ENCODE measurements around the gene ATXN1.

ATXN1 gene

DNA sequence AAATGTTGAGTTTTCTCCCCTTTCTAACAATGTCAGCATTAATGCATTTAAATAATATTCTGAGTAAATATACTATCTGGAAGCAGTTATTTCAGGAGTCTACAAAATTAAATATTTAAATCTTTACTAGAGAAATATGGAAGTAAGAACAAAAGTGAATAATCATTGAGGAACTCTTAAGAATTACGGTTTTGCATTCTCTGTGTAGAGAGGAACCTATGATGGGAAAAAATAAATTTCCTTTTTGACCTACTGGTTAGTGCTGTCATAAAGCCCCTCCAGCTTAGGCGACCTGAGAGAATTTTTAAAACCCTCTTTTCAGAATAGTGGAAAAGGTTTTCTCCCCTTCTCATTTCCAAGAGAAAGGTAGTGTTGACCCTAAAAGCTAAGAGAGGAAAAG, 64.8 kb downstream of the ATXN1 start:
- no peak for DNase-seq

GRCh38 chr6:16694781-16695578, 66.3 kb downstream of the ATXN1 start:
- no peak for DNase-seq

- no peak for DNase-seq
Measured at GRCh38 chr6:16691324-16691723, 69.9 kb downstream of the ATXN1 start.

DNA sequence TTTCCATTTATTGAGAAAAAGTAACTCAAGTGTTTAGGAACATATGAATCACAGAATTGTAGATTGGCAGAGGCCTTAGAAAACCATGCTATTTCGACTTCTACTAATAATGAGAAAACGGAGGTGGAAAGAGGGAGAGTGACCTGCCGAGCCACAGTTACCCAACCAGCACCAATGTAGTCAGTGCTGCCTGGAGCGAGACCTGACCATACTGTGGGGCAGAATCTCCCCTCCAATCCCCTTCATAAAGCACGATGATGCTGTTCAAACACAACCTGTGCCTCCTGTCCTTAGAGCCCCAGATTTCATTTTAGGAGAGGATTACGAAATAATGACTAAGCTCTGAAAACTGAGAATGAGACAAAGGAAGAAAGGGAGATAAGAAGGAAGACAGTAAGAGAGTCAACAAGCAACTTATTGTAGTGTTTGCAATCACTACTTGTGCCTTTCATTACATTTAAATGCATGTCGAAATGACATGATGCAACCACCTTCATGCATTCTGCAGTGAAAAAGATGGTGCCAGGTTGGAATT, 70.6 kb downstream of the ATXN1 start:
- DNase-seq: no peak

GRCh38 chr6:16689788-16690607, 71.3 kb downstream of the ATXN1 start:
- no peak for DNase-seq

- DNase-seq: no peak
Measured at GRCh38 chr6:16688984-16689636, 72.2 kb downstream of the ATXN1 start.

GRCh38 chr6:16688436-16688835, 72.8 kb downstream of the ATXN1 start:
- DNase-seq: no peak

- DNase-seq: no peak
Measured at GRCh38 chr6:16687045-16687444, 74.2 kb downstream of the ATXN1 start.

GRCh38 chr6:16684896-16685554, 76.2 kb downstream of the ATXN1 start:
- peak; percentile 25 for DNase-seq

DNA sequence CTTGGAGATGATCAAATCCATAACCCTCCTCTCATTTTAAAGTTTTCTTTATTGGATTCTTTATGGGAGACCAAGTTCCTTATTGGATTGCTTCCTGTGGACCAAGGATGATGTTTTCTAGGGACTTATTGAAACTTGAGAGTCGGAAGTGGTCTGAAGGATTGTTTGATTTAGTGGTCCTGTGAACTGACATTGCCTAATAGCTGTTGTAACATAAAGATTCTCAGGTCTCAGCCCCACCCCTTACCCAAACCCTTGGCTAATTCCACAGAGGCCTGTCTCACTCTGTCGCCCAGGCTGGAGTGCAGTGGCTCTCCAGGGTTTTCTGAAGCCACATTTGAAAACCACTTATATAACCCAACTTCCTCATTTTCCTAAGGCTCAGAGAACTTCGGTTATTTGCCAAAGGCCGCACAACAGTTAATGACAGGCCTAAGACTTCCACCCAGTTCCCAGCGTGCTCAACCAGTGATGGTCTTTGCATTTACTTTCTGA, 77.0 kb downstream of the ATXN1 start:
- DNase-seq: no peak

- no peak for DNase-seq
Measured at GRCh38 chr6:16683641-16684194, 77.5 kb downstream of the ATXN1 start.

DNA sequence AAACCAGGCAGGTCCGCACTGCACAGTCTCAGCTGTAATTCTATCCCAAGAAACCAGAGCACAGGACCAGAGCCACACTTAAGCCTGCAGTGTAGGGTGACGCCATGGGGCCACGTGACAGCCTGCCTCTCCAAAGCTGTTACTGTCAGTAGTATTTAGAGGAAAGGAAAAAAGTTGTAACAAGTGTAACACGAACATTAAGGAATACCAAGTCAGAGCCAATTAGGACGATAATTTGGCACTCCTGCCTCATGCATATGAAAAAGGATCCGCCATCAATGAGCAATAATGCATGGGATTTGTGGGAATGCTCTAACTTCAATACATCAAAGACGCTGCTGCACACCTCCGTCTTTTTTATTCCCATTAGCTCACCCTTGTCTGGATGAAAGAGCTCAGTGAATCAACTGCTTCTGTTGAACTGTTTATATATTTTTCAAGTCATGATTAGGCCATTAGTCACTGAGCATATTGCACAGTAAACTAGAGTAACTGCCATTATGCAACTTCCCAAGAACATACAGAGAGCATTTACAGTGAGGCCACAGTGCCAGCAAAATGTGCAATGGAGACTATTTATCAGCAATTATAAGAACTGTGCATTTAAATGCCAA, 79.9 kb downstream of the ATXN1 start:
- no peak for DNase-seq

GRCh38 chr6:16679050-16679449, 82.2 kb downstream of the ATXN1 start:
- DNase-seq: no peak

DNA sequence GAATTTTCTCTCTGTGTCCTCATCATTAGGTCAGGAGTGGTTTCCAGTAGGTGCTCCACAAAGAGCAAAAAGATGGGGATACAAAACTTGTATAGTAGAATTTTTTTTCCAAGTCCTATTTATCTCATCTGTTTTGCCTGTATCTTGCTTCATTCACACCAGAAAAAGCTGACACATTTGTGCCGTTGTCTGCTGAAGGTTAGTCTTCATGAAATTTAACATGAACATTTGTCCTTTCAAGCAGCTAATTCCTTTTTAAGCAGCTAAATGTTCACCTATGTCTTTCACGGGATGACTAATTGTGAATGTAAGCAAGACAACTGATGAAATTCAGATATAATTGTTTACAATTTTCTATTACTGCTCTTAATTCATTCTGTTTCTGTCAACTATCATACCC, 83.8 kb downstream of the ATXN1 start:
- no peak for DNase-seq

DNA sequence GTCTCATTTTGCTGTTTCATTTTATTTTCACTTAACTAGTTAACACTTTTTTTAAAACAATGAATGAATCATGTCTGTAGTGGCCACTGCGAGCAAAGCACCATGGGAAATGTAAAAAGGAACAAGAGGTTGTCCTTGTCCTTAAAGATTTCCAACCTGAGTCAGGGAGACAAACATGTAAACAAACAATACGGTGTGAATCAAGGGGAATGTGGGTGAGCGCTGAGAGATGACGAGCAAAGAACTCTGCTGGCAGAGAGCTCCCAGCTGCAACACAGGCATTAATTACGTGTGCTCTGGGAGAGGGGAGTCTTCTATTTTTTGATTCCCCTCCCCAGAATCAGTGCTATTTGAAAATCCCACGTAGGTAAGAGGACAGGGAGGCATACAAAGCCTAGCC, 84.3 kb downstream of the ATXN1 start:
- DNase-seq: no peak

- no peak for DNase-seq
Measured at GRCh38 chr6:16676376-16676775, 84.9 kb downstream of the ATXN1 start.

DNA sequence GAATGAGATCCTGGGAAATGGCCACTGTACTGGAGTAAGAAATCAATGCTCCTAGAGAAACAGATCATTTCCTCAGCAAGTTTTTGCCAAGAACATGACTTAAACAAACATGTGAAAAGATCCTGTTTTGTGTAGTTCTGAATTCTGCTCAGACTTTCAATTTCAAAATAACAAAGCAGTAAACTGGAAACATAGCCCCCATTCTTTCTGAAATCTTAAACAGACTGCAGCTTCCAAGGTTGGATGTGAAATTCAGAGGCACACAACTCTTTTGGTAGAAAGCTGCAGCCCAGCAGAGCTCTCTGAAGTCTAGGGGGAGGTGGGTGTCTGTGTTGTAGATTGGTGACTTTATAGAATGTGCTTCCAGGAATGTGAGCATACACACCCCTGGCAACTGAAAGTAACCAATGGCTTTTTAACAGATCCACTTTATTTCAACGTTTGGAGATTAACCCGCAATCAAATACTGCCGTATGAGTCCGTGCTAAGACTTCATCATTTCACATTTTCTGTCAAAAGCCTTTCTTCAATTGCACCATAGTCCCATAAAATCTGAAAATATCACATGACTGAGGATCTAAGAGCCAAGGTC, 86.4 kb downstream of the ATXN1 start:
- no peak for DNase-seq

GRCh38 chr6:16673011-16673797, 88.1 kb downstream of the ATXN1 start:
- no peak for DNase-seq

DNA sequence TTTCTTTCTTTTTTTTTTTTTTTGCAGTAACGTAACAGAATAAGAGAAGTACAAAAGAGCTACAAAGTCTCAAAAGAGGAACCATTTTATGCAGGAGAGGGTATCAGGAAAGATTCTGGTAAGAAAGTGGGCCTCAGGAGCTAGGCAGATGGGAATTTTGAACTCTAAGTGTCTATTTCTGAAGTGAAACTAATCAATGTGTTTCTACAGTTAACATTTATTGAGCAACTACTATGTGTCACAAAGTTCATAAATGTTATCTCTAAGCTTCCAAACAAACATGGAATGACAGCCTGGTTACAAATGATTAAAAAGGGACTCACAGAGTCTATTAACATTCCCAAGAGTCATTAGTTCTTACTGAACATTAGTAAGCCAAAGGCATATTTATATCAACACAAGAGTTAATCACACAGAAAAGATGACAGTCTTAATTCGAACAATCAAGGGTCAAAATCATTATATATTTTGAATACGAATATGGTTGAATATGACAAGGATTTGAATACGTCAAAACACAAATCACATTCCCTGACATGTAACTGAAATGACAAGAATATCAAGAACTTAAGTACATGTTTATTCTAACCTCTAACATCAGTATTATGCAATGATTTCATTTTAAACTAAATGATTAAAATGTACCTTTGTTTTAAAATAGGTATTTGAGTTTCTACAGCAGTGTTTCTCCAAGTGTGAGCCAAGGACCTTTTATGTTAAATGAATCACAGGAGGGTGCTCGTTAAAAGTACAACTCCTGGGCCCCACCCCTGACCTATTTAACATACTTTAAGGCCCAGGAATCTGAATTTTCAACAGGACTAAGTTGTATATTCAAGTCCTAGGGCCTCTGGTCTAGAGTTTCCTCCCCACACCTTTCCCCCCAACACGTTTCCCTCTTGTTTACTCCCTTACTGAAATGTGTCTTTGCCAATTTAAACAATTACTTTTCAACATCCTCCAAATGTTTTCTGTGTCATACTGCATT, 89.7 kb downstream of the ATXN1 start:
- no peak for DNase-seq
